Measurements from ENCODE around the gene MEGF11. TPM values are rescaled to one million over a fixed set of nuclear protein-coding genes. Genes with fewer than 3 reads are reported as not detected.

The MEGF11 gene
- total RNA-seq, 4 donors from 2014 or later: 0.20 TPM; not detected in 3

- TF ChIP-seq POLR2A (IDR thresholded peaks at IDR 0.05): no peak
- TF ChIP-seq CTCF (IDR thresholded peaks at IDR 0.05): no peak
- Histone ChIP-seq H3K27me3 (no peaks in the 10 kb centered on the region), H3K9me3 (no peaks in the 10 kb centered on the region), H3K36me3 (no peaks in the 10 kb centered on the region), H3K4me1 (no peaks in the 10 kb centered on the region), H3K27ac (no peak overlapping the region), H3K4me3 (replicated peaks in 1 of 3) (no peak overlapping the region)
- intact Hi-C loops (cut with DNase I): no loop called here
- 82 to 85% methylated on average over 7 of the region's 7 CpGs for WGBS, 2 donors
- DNase-seq: no peak
Observed at GRCh38 chr15:66092053-66093016, 161.2 kb downstream of the MEGF11 start.

DNA sequence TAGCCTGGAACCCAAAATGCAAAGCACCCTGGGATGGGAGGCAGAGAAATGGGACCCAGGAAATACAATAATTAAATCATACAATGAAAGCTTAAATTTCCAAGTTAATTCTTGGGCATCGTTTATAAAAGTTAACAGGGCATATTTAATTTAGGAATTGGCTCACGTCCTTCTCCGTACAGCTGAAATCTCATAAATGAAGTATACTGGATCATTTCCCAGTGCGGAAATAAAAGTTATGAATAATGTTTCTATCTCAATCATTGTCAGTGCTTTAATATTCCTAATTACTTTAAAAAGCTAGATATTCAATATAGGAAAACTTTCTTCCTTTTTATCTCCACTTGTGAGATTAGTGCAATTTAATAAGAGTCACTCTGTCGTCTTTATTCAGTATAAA, 164.0 kb downstream of the MEGF11 start:
- no peaks in the 10 kb centered on the region for H3K9me3 ChIP-seq
- no peak for TF ChIP-seq CTCF (IDR thresholded peaks at IDR 0.05)
- TF ChIP-seq POLR2A (IDR thresholded peaks at IDR 0.05): no peak
- H3K36me3 ChIP-seq: no peaks in the 10 kb centered on the region
- H3K27ac ChIP-seq: no peak overlapping the region
- 72 to 82% methylated on average over 5 of the region's 5 CpGs for WGBS, 2 donors
- no peak for DNase-seq
- no peaks in the 10 kb centered on the region for H3K27me3 ChIP-seq
- intact Hi-C loops (cut with DNase I): no loop called here
- no peak overlapping the region for H3K4me3 ChIP-seq (replicated peaks in 1 of 3)
- no peaks in the 10 kb centered on the region for H3K4me1 ChIP-seq

- no peaks in the 10 kb centered on the region for H3K4me1 ChIP-seq
- H3K9me3 ChIP-seq: no peaks in the 10 kb centered on the region
- H3K36me3 ChIP-seq: no peaks in the 10 kb centered on the region
- H3K27me3 ChIP-seq: no peaks in the 10 kb centered on the region
- intact Hi-C loops (cut with DNase I): no loop called here
- H3K4me3 ChIP-seq (replicated peaks in 1 of 3): no peak overlapping the region
- no peak overlapping the region for H3K27ac ChIP-seq
- 75 to 82% methylated on average over 7 of the region's 7 CpGs for WGBS, 2 donors
- DNase-seq: no peak
- TF ChIP-seq CTCF (IDR thresholded peaks at IDR 0.05): no peak
- TF ChIP-seq POLR2A (IDR thresholded peaks at IDR 0.05): no peak
Observed at GRCh38 chr15:66089049-66089448, 164.5 kb downstream of the MEGF11 start.

DNA sequence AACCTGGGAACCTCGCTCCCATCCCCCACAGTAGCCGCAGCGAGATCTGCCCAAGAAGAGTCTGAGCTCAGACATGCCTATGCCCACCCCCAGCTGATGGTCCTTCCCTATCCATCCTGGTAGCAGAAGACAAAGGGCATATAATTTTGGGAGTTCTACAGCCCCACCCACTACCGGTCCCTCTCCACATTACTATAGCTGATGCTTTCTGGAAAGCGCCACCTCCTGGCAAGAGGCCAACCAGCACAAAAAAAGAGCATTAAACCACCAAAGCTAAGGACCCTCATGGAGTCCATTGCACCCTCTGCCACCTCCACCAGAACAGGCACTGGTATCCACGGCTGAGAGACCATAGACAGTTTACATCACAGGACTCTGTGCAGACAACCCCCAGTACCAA, 168.4 kb downstream of the MEGF11 start:
- Histone ChIP-seq H3K27me3 (no peaks in the 10 kb centered on the region), H3K9me3 (no peaks in the 10 kb centered on the region), H3K27ac (no peak overlapping the region), H3K4me1 (peaks cover 0 to 9% of the 10 kb centered on the region in 2 donors), H3K4me3 (replicated peaks in 1 of 3) (no peak overlapping the region), H3K36me3 (no peaks in the 10 kb centered on the region)
- DNase-seq: no peak
- intact Hi-C loops (cut with DNase I): no loop called here
- no peak for TF ChIP-seq CTCF (IDR thresholded peaks at IDR 0.05)
- no peak for TF ChIP-seq POLR2A (IDR thresholded peaks at IDR 0.05)
- WGBS, 2 donors: 59 to 70% methylated on average over 3 to 6 of the region's 6 CpGs

- WGBS, 2 donors: 83 to 97% methylated on average over 9 to 10 of the region's 10 CpGs
Observed at GRCh38 chr15:66084704-66085103, 168.8 kb downstream of the MEGF11 start.

More at GRCh38 chr15:66084704-66085103, 168.8 kb downstream of the MEGF11 start:
- Histone ChIP-seq H3K27me3 (no peaks in the 10 kb centered on the region), H3K9me3 (no peaks in the 10 kb centered on the region), H3K4me3 (replicated peaks in 1 of 3) (no peak overlapping the region), H3K4me1 (peaks cover 0 to 9% of the 10 kb centered on the region in 2 donors), H3K27ac (no peak overlapping the region), H3K36me3 (no peaks in the 10 kb centered on the region)
- no peak for DNase-seq
- intact Hi-C loops (cut with DNase I): no loop called here
- TF ChIP-seq CTCF (IDR thresholded peaks at IDR 0.05) (no peak), POLR2A (IDR thresholded peaks at IDR 0.05) (no peak)
